HAP-1 (cell line): ENCODE results near the gene INSYN2B.
"Not testable (repeated sequence)": the region's sequence is repeated elsewhere in the genome, so short reads cannot be mapped to it uniquely, and the experiment has no call there.

Source experiments
- DNase-seq, 2 experiments: peaks; one replicate each; pipeline ENCODE4 v3.0.0-alpha.2; 2016 to 2020; ENCODE audit warnings: low spot score in 2 of 2
- H3K27me3 ChIP-seq: fragments of 250-450 bp; sonication (Bioruptor Pico); 2 replicates; pipeline ENCODE4 v1.5.1; 2020; ENCODE audit warnings: low read depth, mild to moderate bottlenecking, moderate library complexity
- H3K36me3 ChIP-seq: fragments of 250-450 bp; sonication (Bioruptor Pico); replicated peaks from 2 replicates; pipeline ENCODE4 v1.5.1; 2020; ENCODE audit warnings: mild to moderate bottlenecking
- H3K4me1 ChIP-seq: fragments of 250-450 bp; sonication (Bioruptor Pico); 2 replicates; pipeline ENCODE4 v1.5.1; 2020; ENCODE audit warnings: mild to moderate bottlenecking
- H3K4me3 ChIP-seq: fragments of 250-450 bp; sonication (Bioruptor Pico); 2 replicates; pipeline ENCODE4 v1.5.1; 2020; ENCODE audit warnings: mild to moderate bottlenecking, moderate library complexity
- H3K9me3 ChIP-seq: fragments of 250-450 bp; sonication (Bioruptor Pico); 2 replicates; pipeline ENCODE4 v1.5.1; 2020; ENCODE audit warnings: mild to moderate bottlenecking, moderate library complexity
- in situ Hi-C: fragments of 300-500 bp; cut with MboI; formaldehyde crosslinking; loops from 3 replicates; pipeline ENCODE4 v1.14.3; 2020; ENCODE audit warnings: low sequenced_read_pairs, inconsistent platforms, mixed read lengths

Gene INSYN2B

DNA sequence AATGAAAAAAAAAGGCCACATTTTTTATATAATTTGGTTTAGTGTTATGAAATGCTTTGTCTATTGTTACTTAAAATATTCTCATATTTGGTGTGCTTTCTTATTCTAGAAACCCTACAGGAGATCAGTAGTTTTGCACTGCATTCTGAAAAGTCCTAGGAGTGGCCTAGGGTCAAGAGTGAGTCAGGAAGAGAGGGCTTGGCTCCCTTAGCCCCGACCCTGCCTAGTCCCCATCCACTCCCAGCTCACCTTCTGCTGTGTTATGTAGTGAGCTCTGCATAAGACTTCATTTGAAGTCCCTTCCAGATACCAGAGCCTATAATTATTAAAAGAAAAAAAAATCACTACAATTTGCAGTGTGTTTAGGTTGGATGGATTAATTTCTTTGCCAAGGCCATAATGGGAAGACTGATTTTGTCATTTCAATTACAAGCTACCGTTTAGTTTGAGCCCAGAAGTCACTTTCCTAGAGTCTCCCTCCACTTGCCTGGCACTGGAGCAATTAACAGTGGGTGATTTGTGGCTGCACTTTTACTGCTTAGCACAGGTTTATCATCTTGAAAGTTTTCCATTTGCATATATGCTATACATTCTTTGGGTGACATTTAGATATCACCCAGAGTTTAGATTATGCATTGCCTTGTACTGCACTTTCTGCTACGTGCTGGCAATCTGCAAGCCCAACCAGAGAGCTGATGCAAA is 143.3 kb downstream of the INSYN2B start:
- Histone ChIP-seq H3K9me3 (no peaks in the 10 kb centered on the region), H3K4me3 (no peak overlapping the region), H3K36me3 (no peaks in the 10 kb centered on the region), H3K4me1 (no peaks in the 10 kb centered on the region), H3K27me3 (peaks cover 3% of the 10 kb centered on the region; the same call in 1 of the 2 replicates)
- DNase-seq, result no peak
- in situ Hi-C loops, result no loop called here

DNA sequence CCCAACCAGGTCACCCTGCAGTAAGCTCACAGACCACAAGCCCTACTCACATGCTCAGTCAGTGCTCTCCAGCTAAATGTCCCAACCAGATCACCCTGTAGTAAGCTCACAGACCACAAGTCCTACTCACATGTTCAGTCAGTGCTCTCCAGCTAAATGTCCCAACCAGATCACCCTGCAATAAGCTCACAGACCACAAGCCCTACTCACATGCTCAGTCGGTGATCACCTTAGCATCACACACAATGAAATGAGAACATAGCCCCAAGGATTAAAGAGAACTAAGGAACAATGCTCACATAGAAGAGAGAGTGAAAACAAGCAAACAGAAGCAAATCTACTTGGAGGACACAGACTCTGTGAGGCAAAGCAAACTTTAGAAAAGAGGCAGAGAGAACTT is 145.8 kb downstream of the INSYN2B start:
- H3K36me3 ChIP-seq, H3K27me3 ChIP-seq, H3K9me3 ChIP-seq, DNase-seq, in situ Hi-C loops, H3K4me1 ChIP-seq, H3K4me3 ChIP-seq: not testable (repeated sequence)

DNA sequence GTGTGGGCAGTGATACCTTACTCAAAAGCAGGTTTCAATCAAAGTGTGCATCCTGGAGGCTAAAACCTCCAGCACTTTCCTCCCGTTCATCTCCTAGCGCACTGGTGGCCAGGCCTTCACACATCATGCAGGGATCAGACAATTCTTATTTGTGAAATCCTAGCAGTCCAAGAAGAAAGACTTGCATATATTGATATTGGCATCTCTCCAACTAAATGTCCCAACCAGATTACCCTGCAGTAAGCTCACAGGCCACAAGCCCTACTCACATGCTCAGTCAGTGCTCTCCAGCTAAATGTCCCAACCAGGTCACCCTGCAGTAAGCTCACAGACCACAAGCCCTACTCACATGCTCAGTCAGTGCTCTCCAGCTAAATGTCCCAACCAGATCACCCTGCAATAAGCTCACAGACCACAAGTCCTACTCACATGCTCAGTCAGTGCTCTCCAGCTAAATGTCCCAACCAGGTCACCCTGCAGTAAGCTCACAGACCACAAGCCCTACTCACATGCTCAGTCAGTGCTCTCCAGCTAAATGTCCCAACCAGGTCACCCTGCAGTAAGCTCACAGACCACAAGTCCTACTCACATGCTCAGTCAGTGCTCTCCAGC is 146.5 kb downstream of the INSYN2B start:
- H3K4me1 ChIP-seq, H3K27me3 ChIP-seq, DNase-seq, in situ Hi-C loops, H3K4me3 ChIP-seq, H3K9me3 ChIP-seq, H3K36me3 ChIP-seq: not testable (repeated sequence)

DNA sequence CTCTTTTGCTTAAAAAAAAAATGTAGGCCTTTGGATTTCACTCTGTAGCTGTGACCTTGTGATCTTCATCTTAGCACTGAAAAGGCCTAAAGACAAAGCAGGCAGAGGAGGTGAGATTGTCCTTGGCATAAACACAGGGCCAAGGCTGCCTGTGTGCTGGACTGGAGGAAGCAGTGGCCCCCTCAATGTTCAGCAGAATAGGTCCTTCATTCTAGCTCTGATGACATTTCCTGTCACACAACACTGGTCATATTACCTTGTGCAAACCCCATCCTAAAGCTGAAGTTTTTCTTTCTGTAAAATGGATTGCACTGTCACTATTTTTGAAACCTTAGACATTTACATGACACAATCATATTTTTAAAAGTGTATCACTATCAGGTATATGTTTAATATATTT is 147.4 kb downstream of the INSYN2B start:
- Histone ChIP-seq H3K36me3 (no peaks in the 10 kb centered on the region), H3K9me3 (no peaks in the 10 kb centered on the region), H3K4me3 (no peak overlapping the region), H3K27me3 (peaks cover 3% of the 10 kb centered on the region; the same call in 1 of the 2 replicates), H3K4me1 (no peaks in the 10 kb centered on the region)
- no peak for DNase-seq
- in situ Hi-C loops, result no loop called here

GRCh38 chr5:169832304-169832703 is 148.0 kb downstream of the INSYN2B start:
- no peak for DNase-seq
- Histone ChIP-seq H3K27me3 (peaks cover 3% of the 10 kb centered on the region; the same call in 1 of the 2 replicates), H3K4me3 (no peak overlapping the region), H3K4me1 (no peaks in the 10 kb centered on the region), H3K9me3 (no peaks in the 10 kb centered on the region), H3K36me3 (no peaks in the 10 kb centered on the region)
- in situ Hi-C loops, result no loop called here

- no peaks in the 10 kb centered on the region for H3K4me1 ChIP-seq
- H3K36me3 ChIP-seq, result no peaks in the 10 kb centered on the region
- no peak for DNase-seq
- in situ Hi-C loops, result no loop called here
- no peaks in the 10 kb centered on the region for H3K9me3 ChIP-seq
- H3K4me3 ChIP-seq, result no peak overlapping the region
- peaks cover 2% of the 10 kb centered on the region; the same call in 1 of the 2 replicates for H3K27me3 ChIP-seq
Observed at GRCh38 chr5:169831331-169831730, 149.0 kb downstream of the INSYN2B start.

DNA sequence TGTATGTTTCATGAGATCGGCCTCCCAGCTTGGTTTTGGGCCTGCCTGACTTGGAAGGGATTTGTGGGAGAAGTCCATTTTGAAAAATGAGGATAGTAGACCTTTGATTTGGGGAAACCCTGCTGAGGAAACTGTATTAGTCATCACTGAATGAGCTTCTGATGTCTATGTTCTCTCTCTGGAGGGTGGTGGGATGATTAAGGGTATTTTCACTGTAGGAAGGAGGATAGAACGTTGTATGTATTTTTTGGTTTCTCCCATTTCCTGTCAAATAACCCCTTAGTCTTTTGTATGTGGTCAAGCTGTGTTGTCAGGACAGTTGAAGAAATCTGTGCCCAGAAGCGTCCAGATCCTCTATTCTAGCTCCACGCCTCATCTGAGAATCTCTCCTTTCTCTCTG is 151.9 kb downstream of the INSYN2B start:
- H3K4me3 ChIP-seq, result no peak overlapping the region
- H3K36me3 ChIP-seq, result no peaks in the 10 kb centered on the region
- no peaks in the 10 kb centered on the region for H3K9me3 ChIP-seq
- no peak for DNase-seq
- in situ Hi-C loops, result no loop called here
- H3K27me3 ChIP-seq, result no peaks in the 10 kb centered on the region
- H3K4me1 ChIP-seq, result no peaks in the 10 kb centered on the region

DNA sequence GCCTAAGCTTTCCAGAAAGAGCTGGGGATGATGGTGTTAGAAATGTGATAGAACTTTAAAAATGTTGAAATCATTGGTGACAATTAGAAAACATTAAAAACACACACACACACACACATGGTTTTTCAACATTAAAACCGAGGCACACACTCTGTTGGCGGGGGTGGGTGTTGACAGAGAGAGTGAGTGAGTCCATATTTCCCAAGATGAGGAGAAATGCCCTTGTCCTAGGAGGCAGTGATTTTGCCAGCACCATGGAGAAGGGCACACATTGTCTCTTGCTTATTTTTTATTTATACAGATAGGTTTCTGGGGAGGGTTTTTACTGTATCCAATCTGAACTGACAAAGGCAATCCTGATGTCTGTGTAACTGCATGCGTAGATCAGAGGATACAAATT is 152.5 kb downstream of the INSYN2B start:
- H3K9me3 ChIP-seq, result no peaks in the 10 kb centered on the region
- no peaks in the 10 kb centered on the region for H3K4me1 ChIP-seq
- no peak overlapping the region for H3K4me3 ChIP-seq
- no peaks in the 10 kb centered on the region for H3K36me3 ChIP-seq
- H3K27me3 ChIP-seq, result no peaks in the 10 kb centered on the region
- DNase-seq, result no peak
- in situ Hi-C loops, result no loop called here

DNA sequence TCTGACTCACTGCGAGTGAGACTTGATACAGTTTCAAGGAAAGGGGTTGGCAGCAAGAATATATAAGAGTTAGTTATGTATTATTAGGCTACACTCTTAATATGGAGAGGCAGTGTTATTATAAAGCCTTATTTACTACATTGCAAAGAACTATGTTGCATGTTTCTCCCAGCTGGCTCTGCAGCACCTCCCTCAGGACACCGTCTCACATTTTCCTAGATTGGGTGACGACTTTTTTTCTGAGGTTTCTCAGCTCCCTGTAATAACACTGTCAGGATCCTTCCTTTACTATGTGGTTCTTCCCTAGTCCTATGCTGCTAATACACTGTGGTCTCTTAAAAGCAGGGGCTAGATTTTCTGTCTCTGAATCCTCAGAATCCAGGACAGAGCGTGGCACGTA is 153.7 kb downstream of the INSYN2B start:
- in situ Hi-C loops, result no loop called here
- no peak for DNase-seq
- no peaks in the 10 kb centered on the region for H3K36me3 ChIP-seq

GRCh38 chr5:169817031-169817430 is 163.3 kb downstream of the INSYN2B start:
- DNase-seq, result no peak
- Histone ChIP-seq H3K36me3 (no peaks in the 10 kb centered on the region), H3K4me3 (no peak overlapping the region), H3K4me1 (no peaks in the 10 kb centered on the region), H3K27me3 (no peaks in the 10 kb centered on the region), H3K9me3 (no peaks in the 10 kb centered on the region)
- in situ Hi-C loops, result no loop called here

More for the DNA sequence above, 153.7 kb downstream of the INSYN2B start:
- no peak overlapping the region for H3K4me3 ChIP-seq
- H3K27me3 ChIP-seq, result no peaks in the 10 kb centered on the region
- H3K4me1 ChIP-seq, result no peaks in the 10 kb centered on the region
- no peaks in the 10 kb centered on the region for H3K9me3 ChIP-seq

- no peaks in the 10 kb centered on the region for H3K4me1 ChIP-seq
- DNase-seq, result no peak
- H3K36me3 ChIP-seq, result no peaks in the 10 kb centered on the region
- H3K9me3 ChIP-seq, result no peaks in the 10 kb centered on the region
- H3K4me3 ChIP-seq, result no peak overlapping the region
- no peaks in the 10 kb centered on the region for H3K27me3 ChIP-seq
- in situ Hi-C loops, result no loop called here
Observed at GRCh38 chr5:169814522-169814921, 165.8 kb downstream of the INSYN2B start.
